Fibroblast of peridontal ligament (primary cell): ENCODE results near the gene B4GALT5.
"Not testable (repeated sequence)": the region's sequence is repeated elsewhere in the genome, so short reads cannot be mapped to it uniquely, and the experiment has no call there.

Experiments
- DNase-seq: peaks from one replicate; pipeline ENCODE4 v3.0.0-alpha.2; 2010; ENCODE audit errors: extremely low read depth

The B4GALT5 gene

GRCh38 chr20:49679634-49680033 is 34.0 kb downstream of the B4GALT5 start:
- no peak for DNase-seq

DNA sequence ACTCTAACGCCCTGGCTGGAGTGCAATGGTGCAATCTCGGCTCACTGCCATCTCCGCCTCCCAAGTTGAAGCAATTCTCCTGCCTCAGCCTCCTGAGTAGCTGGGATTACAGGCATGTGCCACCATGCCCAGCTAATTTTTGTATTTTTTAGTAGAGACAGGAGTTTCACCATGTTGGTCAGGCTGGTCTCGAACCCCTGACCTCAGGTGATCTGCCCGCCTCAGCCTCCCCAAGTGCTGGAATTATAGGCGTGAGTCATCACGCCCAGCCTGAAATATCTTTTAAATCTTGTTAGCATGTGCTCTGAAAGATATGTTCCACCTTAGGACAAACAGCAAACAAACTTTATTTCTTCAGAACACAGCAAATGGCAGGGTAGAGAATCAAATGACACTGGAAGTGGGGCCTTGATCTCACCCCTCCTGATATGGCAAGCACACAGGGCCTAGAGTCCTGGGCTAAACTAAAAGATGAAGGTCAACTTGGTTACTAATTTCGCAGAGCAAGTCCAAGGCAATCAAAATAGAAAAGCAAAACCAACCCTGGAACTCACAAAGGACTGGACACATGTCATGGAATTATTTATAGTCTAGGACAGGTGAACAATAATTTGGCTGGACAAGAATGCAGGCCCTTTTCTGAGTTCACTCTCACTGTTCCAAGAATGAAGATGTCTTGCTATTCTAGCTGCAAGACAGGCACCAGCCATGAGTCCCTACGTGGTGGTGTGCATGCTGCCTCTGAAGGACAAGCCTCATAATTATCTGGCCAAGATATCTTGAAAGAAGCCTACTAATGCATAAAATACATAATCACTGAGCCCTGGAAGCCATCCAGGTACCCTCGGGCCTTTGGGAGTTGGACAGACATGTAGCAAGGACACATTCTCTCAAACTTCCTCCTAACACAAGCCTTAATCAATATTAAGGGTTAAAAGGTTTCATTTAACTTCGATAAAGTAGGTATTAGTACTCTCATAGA is 35.6 kb downstream of the B4GALT5 start:
- DNase-seq: no peak

DNA sequence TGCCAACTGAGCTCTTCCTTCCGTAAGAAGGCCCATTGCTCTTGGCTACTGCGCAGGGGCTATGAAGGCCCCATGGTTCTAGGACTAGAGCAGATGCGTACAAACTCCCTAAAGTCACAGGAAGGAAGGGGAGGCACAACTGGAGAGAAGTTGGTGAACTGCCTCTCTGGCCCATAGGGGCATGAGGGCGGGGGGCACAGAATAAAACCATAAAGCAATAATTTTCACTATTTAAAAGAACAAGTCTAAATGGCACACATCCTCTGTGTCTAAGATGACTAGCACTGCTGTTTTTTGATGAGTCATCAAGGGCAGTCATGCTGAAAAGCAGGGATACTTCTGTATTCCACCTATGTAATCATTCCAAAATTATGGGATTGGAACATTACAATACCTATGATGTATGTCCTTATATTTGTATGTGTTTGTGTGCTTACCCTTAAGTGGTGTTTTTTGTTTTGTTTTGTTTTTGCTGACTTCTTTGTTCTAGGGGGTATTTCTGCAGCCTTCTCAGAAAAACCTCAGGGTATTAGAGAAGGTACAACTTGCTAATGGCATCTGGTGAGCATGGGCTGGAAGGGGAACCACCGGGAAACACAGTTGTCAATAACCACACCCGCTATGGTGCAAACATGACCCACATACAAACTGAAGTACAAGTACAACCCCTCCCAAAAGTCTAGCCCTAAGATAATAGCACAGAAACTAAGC is 36.9 kb downstream of the B4GALT5 start:
- DNase-seq: peak; percentile 60

DNA sequence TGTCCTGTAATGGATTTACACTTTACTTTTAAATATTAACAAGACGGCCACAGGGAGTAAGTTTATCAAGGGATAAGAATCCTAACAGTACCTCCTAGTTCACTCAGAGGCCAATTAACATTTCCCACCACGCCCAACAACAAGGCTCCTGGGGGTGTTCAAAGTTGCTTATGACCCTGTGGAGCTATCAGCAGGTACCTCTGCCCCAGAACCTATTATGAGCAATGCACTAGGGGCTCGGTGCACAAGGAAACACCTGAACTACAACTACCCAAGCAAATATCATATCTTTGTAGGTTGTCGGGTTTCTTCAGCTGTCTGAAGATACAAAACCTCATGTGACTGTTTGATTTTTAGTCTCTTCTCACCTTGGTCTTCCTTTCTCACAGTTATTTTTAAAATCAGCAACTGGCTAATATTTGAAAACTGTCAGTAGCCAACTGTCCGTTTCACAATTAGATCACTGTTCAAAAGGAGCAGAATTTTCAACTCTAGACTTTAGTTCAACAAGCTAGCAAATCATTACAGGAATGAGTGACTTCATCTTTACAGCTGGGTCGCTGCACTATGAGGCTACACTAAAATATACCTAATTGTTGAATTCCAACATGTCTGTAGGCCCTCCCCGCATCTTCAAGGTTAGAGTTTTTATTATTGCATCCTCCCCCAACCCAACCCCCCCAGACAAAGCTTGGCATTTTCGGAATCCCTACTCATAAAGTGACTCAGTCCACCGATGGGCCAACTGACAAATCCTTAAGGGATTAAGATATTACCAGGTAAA is 38.1 kb downstream of the B4GALT5 start:
- DNase-seq: no peak

DNA sequence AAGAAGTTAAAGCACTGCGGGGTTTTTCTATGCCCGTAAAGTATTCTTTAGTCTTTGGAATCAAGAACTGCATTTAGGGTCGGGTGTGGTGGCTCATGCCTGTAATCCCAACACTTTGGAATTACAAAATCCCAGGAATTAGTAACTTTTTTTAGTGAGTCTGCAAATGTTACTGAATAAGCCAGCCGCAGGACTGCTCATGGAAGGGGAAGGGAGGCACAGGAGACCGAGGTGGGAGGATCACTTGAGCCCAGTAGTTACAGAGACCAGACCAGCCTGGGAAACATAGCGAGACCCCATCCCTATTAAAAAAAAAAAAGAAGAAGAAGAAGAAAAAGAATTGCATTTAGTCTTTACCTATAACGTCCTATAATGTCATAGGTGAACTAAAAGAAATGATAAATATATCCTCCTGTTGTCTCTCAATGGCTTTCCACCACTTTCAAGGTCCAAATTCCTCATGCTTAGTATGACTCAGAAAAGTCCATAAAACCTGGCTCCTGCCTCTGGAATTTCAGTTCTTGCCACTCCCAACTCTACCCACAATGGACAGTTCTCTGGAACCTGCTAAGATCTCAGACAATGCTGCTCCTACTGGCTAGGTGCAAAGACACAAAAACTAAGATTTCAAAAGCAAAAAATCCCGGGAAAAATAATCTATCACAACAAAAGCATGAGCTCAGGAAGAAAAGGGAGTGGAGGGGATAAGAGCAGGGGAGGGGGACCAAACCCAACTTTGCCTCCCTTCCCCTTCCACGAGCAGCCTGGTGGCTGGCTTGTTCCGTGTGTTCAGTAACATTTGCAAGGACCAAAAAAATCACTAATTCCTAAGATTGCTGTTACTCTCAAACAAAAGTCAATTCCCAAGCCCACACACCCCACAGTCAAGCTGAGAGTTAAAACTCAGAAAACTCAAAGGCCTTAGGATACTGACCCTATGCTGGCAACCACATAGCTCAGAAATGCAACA is 39.0 kb downstream of the B4GALT5 start:
- no peak for DNase-seq

GRCh38 chr20:49672096-49672664 is 41.5 kb downstream of the B4GALT5 start:
- DNase-seq: no peak

DNA sequence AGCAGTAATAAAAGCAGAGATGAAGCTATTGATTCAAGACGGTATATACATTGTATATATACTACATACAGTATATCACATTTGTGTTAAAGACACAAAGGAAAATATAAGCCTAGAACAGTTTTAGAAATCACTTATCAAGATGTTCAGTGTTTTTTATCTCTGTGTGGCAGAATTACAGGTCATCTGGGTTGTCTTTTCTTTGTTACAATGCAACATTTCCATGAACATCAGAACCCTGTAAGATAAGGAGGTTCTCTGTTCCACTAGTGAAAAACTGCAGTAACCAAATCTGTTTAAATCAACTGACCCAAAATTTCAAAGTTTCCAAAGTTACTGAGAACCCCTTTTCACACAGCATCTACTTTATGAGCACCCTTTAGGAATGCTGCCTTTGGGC is 42.2 kb downstream of the B4GALT5 start:
- DNase-seq: no peak

DNA sequence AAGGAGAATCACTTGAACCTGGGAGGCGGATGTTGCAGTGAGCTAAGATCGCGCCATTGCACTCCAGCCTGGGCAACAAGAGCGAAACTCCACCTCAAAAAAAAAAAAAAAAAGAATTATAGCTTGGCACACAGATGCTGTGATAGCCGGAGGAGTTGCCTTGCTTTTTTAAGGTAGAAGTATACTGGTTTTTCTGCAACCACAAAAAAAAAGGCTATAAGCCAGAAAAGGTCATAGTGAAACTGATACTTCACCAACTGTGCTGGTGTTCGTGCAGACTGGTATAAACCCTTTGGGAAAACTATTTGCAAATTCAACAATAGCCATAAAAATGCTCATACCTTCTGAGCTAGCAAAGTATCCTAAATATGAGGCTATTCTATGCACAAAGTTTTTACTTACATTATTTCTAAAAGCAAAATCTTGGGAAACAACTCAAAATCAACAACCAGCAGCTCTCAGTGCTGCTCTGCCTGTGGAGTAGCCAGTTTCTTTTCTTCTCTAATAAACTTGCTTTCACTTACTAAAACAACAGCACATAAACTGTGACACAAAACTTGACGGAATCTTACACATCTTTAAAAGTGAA is 44.0 kb downstream of the B4GALT5 start:
- peak; percentile 64 for DNase-seq

GRCh38 chr20:49668878-49669195 is 44.8 kb downstream of the B4GALT5 start:
- not testable (repeated sequence) for DNase-seq

DNA sequence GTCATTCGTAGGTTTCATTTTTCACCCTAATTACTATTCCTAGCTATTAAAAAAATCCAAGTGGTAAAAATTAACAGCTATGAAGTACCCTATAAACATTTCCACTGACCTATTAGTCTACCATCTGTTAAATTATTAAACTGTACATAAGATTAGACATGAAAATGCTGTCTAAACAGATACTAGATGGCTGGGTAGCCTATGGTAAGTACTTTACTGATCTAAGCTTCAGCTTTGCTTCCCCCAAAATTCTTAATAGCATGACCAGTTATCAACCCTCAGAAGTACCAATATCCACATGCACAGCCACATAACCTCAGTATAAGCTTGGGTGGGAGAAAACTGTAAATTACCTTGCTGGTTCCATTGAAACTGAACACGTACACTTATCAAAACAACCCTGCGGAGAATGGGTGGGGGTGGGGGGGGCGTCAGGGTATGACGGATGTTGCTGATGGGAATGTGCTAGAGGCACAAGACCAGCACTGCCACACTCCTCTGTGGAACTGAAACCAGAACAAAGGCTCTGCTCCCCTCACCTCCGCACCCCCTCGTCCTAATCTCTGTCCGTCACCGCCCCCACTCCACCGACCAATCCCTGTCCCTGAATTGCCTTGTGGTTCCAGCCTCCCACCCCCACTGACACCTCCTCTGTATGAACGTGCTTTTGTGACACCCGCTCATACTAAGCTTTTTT is 45.3 kb downstream of the B4GALT5 start:
- no peak for DNase-seq

DNA sequence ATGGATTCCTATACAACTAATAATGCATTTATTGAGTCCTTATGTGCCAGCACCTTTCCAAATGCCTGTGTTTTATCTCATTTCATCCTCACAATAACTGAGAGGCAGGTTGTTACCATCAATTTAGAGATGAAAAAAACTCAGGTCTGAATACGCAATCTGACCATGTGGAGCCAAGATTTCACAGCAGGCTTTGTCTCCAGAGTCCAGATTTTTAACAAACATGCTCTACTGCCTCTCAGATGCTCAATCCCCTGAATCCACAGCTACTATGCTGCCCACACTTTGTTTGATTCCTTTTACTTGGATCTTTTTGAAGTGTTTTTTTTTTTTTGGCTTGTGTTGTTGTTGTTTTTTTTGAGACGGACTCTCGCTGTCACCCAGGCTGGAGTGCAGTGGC is 46.8 kb downstream of the B4GALT5 start:
- no peak for DNase-seq

DNA sequence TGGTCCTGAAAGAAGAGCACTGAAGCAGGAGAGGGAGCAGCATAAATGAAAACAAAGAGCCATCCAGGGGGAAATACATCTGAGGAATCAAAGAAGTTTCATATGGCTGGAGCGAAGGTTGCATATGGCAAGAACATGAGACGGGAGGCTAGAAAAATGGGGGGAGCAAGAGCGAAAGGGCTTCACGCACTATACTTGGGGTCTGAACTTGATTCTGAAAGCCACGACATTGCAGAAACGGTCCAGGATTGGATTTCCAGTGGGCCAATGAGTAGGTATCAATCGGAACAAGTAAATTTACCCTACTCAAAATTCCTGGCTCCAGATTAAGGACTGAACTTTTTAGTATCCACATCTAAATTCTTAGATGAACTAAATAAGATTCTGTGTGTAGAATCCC is 47.9 kb downstream of the B4GALT5 start:
- DNase-seq: no peak

DNA sequence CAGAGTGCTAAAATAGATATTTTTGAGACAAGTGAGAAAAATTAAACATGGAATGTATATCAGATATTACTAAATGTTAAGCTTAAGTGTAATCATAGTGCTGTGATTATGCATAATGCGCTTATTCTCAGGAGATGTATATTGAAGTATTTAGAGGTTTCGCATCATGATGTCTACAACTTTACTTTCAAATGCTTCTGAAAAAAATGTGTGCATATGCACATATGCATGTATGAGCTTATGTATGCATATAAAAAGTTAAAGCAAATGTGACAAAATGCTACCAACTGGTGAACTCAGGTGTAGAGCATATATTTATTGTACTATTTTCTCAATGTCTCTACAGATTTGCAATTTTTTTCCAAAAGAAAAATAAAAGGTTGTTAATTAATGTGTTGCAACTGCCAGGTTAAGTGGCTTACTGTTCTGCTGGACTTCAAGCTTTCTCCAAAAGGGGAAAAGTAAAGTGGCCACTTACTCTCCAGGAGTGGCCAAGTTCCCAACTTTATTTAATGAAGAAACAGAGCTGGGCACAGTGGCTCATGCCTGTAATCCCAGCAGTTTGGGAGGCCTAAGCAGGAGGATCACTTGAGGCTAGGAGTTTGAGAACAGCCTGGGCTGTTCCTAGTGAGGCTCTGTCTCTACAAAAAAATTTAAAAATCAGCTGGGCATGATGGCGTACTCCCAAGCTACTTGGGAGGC is 48.9 kb downstream of the B4GALT5 start:
- DNase-seq: no peak

DNA sequence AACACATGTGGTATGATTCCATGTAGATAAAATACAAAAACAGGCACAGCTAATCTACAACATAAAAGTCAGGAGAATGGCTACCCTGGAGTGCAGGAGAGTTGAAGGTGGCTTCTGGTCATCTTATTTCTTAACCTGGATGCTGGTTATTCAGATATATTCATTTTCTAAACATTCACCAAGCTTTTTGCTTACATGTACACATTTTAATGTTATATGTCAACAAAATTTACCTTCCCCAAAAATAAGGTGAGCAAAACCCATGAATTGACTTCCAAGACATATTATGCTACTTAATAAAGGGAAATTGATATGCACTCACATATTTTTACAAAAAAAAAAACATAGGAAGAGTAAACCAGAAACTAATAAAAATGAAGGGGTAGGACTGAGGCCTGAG is 50.6 kb downstream of the B4GALT5 start:
- no peak for DNase-seq

- no peak for DNase-seq
These were observed 51.9 kb downstream of the B4GALT5 start for GRCh38 chr20:49661560-49662329.

GRCh38 chr20:49660912-49661311 is 52.8 kb downstream of the B4GALT5 start:
- DNase-seq: no peak

DNA sequence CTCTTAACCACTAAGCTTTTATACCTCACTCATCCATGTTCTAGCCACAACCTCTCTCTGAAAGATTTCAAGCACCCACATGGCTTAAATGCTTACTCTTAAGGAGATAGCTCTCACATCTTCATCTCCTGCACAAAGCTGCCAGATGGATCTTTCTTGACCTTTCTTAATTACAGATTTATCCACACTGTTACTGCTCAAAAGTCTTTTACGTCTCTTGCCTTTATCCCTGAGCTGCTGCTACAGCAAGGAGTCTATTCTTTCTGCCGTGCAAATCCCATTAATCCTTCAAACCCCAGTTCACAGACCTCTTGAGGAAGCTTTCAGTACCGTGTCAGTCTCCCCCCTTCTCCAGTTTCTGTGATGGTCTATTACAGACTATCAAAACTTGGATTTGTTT is 54.6 kb downstream of the B4GALT5 start:
- DNase-seq: no peak

GRCh38 chr20:49658508-49658907 is 55.2 kb downstream of the B4GALT5 start:
- no peak for DNase-seq
